Neural cell (in vitro differentiated cells): Measurements from ENCODE around the gene SLC49A4.

Experiments used
- RAD21 ChIP-seq: fragments of 450-650 bp; conservative IDR thresholded peaks from 2 replicates; pipeline ENCODE4 v1.6.1; 2014; ENCODE audit warnings: antibody characterized with exemption, mild to moderate bottlenecking, moderate library complexity
- TAF1 ChIP-seq: IDR thresholded peaks from 2 replicates; pipeline ENCODE4 v1.6.1; 2012; ENCODE audit warnings: low read depth
- TF ChIP-seq, protein P1 (sequence below): fragments of 450-650 bp; IDR thresholded peaks from 2 replicates; pipeline ENCODE4 v1.5.1; 2014; ENCODE audit warnings: antibody characterized with exemption, mild to moderate bottlenecking, moderate library complexity; ENCODE audit not compliant: poor library complexity, severe bottlenecking

DNA sequence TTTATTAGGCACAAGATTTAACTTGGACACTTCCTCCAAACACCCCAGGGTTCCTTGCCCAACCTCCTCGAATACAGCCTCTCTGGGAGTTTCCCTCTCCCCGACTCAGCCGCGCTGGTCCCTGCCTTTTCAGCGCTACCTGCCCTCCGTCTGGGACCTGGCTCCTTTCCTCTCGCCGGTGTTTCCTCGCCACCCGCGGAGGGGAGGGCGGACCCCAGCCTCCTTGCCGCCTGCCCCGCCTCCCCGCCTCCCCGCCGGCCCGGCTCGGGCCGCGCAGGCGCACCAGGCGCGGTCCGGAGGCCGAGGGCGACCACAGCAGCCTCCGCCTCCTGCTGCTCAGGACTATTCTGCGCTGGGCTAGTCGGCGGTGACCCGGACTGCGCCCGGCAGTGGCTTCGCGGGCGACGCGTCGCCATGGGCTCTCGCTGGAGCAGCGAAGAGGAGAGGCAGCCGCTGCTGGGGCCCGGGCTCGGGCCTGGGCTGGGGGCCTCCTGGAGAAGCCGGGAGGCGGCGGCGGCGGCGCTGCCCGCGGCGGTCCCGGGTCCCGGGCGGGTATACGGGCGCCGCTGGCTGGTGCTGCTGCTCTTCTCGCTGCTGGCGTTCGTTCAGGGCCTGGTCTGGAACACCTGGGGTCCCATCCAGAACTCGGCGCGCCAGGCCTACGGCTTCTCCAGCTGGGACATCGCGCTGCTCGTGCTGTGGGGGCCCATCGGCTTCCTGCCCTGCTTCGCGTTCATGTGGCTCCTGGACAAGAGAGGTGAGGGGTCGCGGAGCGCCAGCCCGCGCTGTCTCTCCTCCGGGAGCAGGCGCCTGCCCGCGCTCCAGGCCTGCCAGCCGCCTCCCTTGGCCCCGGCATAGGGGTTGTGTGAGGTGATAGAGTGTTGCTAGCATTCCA, at the start of gene SLC49A4:
- TF ChIP-seq, protein P1, sequence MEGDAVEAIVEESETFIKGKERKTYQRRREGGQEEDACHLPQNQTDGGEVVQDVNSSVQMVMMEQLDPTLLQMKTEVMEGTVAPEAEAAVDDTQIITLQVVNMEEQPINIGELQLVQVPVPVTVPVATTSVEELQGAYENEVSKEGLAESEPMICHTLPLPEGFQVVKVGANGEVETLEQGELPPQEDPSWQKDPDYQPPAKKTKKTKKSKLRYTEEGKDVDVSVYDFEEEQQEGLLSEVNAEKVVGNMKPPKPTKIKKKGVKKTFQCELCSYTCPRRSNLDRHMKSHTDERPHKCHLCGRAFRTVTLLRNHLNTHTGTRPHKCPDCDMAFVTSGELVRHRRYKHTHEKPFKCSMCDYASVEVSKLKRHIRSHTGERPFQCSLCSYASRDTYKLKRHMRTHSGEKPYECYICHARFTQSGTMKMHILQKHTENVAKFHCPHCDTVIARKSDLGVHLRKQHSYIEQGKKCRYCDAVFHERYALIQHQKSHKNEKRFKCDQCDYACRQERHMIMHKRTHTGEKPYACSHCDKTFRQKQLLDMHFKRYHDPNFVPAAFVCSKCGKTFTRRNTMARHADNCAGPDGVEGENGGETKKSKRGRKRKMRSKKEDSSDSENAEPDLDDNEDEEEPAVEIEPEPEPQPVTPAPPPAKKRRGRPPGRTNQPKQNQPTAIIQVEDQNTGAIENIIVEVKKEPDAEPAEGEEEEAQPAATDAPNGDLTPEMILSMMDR, result no peak
- TF ChIP-seq RAD21, result no peak
- no peak for TF ChIP-seq TAF1
